ENCODE measurements around the gene FGL2. TPM values are rescaled to one million over a fixed set of nuclear protein-coding genes. Genes with fewer than 3 reads are reported as not detected.
"Not testable (repeated sequence)": the region's sequence is repeated elsewhere in the genome, so short reads cannot be mapped to it uniquely, and the experiment has no call there.

The FGL2 gene
- total RNA-seq, 1 experiment from 2014 or later = not detected

DNA sequence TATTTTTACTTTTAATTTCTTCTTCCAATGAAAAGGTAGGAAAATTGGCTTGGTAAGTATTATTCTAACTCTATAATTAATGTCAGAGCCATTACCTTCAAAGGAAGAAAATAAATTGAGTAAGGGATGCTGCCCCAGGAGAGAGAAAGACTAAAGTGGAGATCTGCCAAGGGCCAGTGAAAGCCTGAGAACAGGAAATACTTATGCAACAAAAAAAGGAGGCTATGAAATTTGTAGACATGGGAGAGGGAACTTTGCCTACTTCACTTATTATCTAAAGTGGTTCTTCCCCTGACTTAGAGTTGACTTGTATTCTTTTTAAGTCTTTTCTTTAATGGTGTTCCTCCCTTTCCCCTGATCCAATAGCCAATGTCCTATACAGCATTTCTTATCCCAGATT lies 47.4 kb downstream of the FGL2 start:
- H3K4me1 Mint-ChIP-seq; H3K79me2 ChIP-seq (ENCODE audit: insufficient read depth, low read length); H3K27ac Mint-ChIP-seq; H3K27me3 Mint-ChIP-seq (ENCODE audit: low read depth); H3K23ac ChIP-seq (ENCODE audit: insufficient read length, low read depth, low read length); H2AK5ac ChIP-seq (ENCODE audit: insufficient read length, low read length); H2AFZ ChIP-seq (ENCODE audit: low read length); H4K20me1 ChIP-seq (ENCODE audit: control insufficient read depth, insufficient read depth, insufficient read length); DNase-seq; H3K14ac ChIP-seq (ENCODE audit: insufficient read depth, low read length); H3K4me1 ChIP-seq (ENCODE audit: insufficient read depth, low read length); H2BK15ac ChIP-seq (ENCODE audit: low read depth, low read length); H3K4me2 ChIP-seq (ENCODE audit: insufficient read depth, insufficient read length, low read length); H3K27me3 ChIP-seq (ENCODE audit: insufficient read depth, low read length); H4K91ac ChIP-seq (ENCODE audit: insufficient read length, low read depth, low read length); H3K36me3 Mint-ChIP-seq (ENCODE audit: insufficient read depth in 1 of 3, low read depth in 3 of 3); H3K18ac ChIP-seq (ENCODE audit: insufficient read length, low read depth, low read length); H3K4me3 Mint-ChIP-seq; H2BK5ac ChIP-seq (ENCODE audit: insufficient read length, low read length); H4K8ac ChIP-seq (replicated peaks; ENCODE audit: insufficient read length, low read depth, low read length); H2BK120ac ChIP-seq (ENCODE audit: low read depth, low read length, poor library complexity, severe bottlenecking); H3T11ph ChIP-seq (ENCODE audit: low read length); H3K56ac ChIP-seq (ENCODE audit: insufficient read length, low read depth, low read length); H2BK20ac ChIP-seq (ENCODE audit: low read depth, low read length, poor library complexity, severe bottlenecking); H4K5ac ChIP-seq (ENCODE audit: insufficient read length, low read depth, low read length); H3K9me3 ChIP-seq (ENCODE audit: control insufficient read depth, low read depth, low read length); H3K79me1 ChIP-seq (ENCODE audit: insufficient read depth, low read depth, low read length, poor library complexity, severe bottlenecking); H3K9ac ChIP-seq (ENCODE audit: extremely low read depth, insufficient read length, low read length); H3K4ac ChIP-seq (ENCODE audit: low read depth, low read length); H2BK12ac ChIP-seq (ENCODE audit: insufficient read length, low read depth, low read length); H3K23me2 ChIP-seq (ENCODE audit: insufficient read length, low read depth, low read length, poor library complexity, severe bottlenecking); H3K27ac ChIP-seq (ENCODE audit: insufficient read length, low read depth, low read length): not testable (repeated sequence)
- peaks cover 13% of the 10 kb centered on the region in 2 experiments for H3K9me3 Mint-ChIP-seq

Other genes starting within 250 kb of the FGL2 start
- not detected in 2 replicates for gene SPDYE17, start 167.5 kb downstream of the FGL2 start, total RNA-seq (2021)
- gene SPDYE18, start 137.3 kb downstream of the FGL2 start, total RNA-seq (2021) = not detected in 2 replicates
- gene CCDC146, start 77.2 kb downstream of the FGL2 start, total RNA-seq (2021) = 0.37 and 0.72 TPM in 2 replicates
- 1.6 and 1.9 TPM in 2 replicates for gene GSAP, start 216.5 kb upstream of the FGL2 start, total RNA-seq (2021)